Activated CD8-positive, alpha-beta memory T cell treated with anti-CD3 and anti-CD28 coated beads, Interleukin-2, amount 10 ng/mL, durations not matched to agents 7 days and 5 days (primary cell): ENCODE data around the gene SOD3. TPM values are rescaled to one million over a fixed set of nuclear protein-coding genes. Genes with fewer than 3 reads are reported as not detected.

ENCODE experiments used
- ATAC-seq: fragments of 150-1000 bp; cut with Tn5 transposase; one replicate; pipeline ENCODE4 v1.10.0; 2021; ENCODE audit warnings: moderate library complexity
- CTCF ChIA-PET: fragments of 350-600 bp; sonication (Branson Sonifier 250); formaldehyde crosslinking; loops from one replicate; lab custom pipeline; 2021; ENCODE audit warnings: antibody characterized with exemption; lab: Charles Lee
- DNase-seq: peaks from one replicate; pipeline ENCODE4 v3.0.0-alpha.2; 2020
- H3K27ac Mint-ChIP-seq: one replicate; pipeline ENCODE4 v1.8.0; 2021; ENCODE audit warnings: mild to moderate bottlenecking, mixed read lengths
- H3K27me3 Mint-ChIP-seq: one replicate; pipeline ENCODE4 v1.8.0; 2021; ENCODE audit warnings: mixed read lengths
- H3K36me3 Mint-ChIP-seq: one replicate; pipeline ENCODE4 v1.8.0; 2021; ENCODE audit warnings: mild to moderate bottlenecking, mixed read lengths
- H3K4me1 Mint-ChIP-seq: one replicate; pipeline ENCODE4 v1.8.0; 2021; ENCODE audit warnings: mixed read lengths
- H3K4me3 Mint-ChIP-seq: one replicate; pipeline ENCODE4 v1.8.0; 2021; ENCODE audit warnings: mild to moderate bottlenecking, moderate library complexity, mixed read lengths
- H3K9me3 Mint-ChIP-seq: one replicate; pipeline ENCODE4 v1.8.0; 2022; ENCODE audit warnings: low read depth, mixed read lengths
- total RNA-seq, 2 experiments: library from RNA; stranded (reverse); gene quantifications; one replicate each; pipeline ENCODE4 v1.2.3, GENCODE V29; 2021

The SOD3 gene
- total RNA-seq, 2 experiments from 2014 or later: not detected

- H3K27me3 Mint-ChIP-seq: peaks cover 5% of the 10 kb centered on the region
- H3K4me1 Mint-ChIP-seq: no peaks in the 10 kb centered on the region
- DNase-seq (no peak), ATAC-seq (no peak)
- H3K9me3 Mint-ChIP-seq: peaks cover 2% of the 10 kb centered on the region
- H3K36me3 Mint-ChIP-seq: no peaks in the 10 kb centered on the region
- no peak overlapping the region for H3K27ac Mint-ChIP-seq
- H3K4me3 Mint-ChIP-seq: no peak overlapping the region
- CTCF ChIA-PET: no interaction called here
These were observed 21.4 kb downstream of the SOD3 start for GRCh38 chr4:24816797-24817196.

DNA sequence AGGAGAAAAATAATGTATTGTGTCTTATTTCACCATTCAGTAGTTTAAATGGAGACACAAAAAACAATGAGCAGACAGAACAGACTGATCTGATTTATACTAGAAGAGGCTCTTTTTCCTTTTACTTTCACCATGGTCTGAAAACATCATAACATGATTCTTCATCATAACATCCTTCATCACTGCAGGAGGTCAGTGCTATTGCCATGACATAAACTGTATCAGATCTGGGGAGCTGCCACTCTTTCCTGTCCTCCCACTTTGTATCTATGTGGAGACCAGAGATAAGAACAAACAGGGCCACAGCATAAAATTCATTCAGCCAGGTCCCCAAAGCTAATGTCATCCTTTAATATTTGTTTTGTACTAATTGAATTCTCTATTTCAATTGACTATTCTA lies 25.2 kb downstream of the SOD3 start:
- ATAC-seq (no peak), DNase-seq (no peak)
- no peaks in the 10 kb centered on the region for H3K9me3 Mint-ChIP-seq
- no peaks in the 10 kb centered on the region for H3K36me3 Mint-ChIP-seq
- H3K27me3 Mint-ChIP-seq: peaks cover 6% of the 10 kb centered on the region
- CTCF ChIA-PET: no interaction called here
- no peak overlapping the region for H3K4me3 Mint-ChIP-seq
- H3K27ac Mint-ChIP-seq: no peak overlapping the region
- H3K4me1 Mint-ChIP-seq: no peaks in the 10 kb centered on the region

DNA sequence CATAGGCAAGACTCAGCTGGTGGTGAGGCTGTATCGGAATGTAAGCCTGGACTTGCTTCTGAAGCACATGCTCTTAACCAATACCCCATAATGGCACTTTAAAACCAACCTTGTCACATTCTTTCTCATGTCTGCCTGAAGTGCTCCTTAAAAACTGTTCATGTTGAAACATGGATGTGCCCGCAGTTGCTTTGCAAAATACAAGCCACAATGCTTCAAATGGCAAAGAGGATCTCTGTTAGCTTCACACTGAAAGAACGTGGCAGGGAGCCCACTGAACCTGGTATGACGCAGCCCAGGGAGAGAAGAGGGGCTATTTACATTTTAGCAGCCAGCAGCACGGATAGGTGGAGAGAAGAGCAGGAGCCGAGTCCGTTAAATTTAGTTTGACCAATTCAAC lies 29.3 kb downstream of the SOD3 start:
- H3K27me3 Mint-ChIP-seq: peaks cover 6% of the 10 kb centered on the region
- CTCF ChIA-PET: no interaction called here
- H3K36me3 Mint-ChIP-seq: no peaks in the 10 kb centered on the region
- no peaks in the 10 kb centered on the region for H3K4me1 Mint-ChIP-seq
- DNase-seq: no peak
- no peaks in the 10 kb centered on the region for H3K9me3 Mint-ChIP-seq
- no peak overlapping the region for H3K27ac Mint-ChIP-seq
- ATAC-seq: no peak
- H3K4me3 Mint-ChIP-seq: no peak overlapping the region

- ATAC-seq (no peak), DNase-seq (no peak)
- Mint-ChIP-seq H3K36me3 (no peaks in the 10 kb centered on the region), H3K4me3 (no peak overlapping the region), H3K27ac (no peak overlapping the region), H3K27me3 (no peaks in the 10 kb centered on the region), H3K4me1 (no peaks in the 10 kb centered on the region), H3K9me3 (no peaks in the 10 kb centered on the region)
- CTCF ChIA-PET: no interaction called here
These were observed 36.3 kb downstream of the SOD3 start for GRCh38 chr4:24831637-24832036.

DNA sequence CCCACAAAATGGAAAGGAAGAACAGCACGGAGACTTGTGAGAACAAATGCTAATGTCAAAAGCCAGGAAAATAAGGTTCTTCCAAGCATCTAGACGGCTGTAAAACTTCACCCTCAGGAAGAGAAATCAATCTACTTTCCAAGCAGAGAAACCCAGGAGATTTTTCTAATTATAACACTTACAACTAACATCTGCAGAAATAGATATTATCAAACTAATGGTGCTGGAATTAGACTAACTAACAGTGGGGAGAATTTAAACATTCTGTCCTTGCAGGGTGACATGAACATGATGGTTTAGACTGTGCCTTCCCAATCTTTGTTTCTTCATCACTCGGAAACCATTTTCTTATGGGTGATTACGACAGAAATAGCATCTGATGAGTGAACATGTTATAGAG lies 40.3 kb downstream of the SOD3 start:
- ATAC-seq (no peak), DNase-seq (no peak)
- Mint-ChIP-seq H3K27me3 (no peaks in the 10 kb centered on the region), H3K4me3 (no peak overlapping the region), H3K36me3 (no peaks in the 10 kb centered on the region), H3K27ac (no peak overlapping the region), H3K9me3 (no peaks in the 10 kb centered on the region), H3K4me1 (no peaks in the 10 kb centered on the region)
- CTCF ChIA-PET: no interaction called here

GRCh38 chr4:24836661-24837242 lies 41.4 kb downstream of the SOD3 start:
- DNase-seq (no peak), ATAC-seq (no peak)
- Mint-ChIP-seq H3K4me3 (no peak overlapping the region), H3K27ac (no peak overlapping the region), H3K9me3 (no peaks in the 10 kb centered on the region), H3K4me1 (no peaks in the 10 kb centered on the region), H3K27me3 (no peaks in the 10 kb centered on the region), H3K36me3 (no peaks in the 10 kb centered on the region)
- CTCF ChIA-PET: no interaction called here

DNA sequence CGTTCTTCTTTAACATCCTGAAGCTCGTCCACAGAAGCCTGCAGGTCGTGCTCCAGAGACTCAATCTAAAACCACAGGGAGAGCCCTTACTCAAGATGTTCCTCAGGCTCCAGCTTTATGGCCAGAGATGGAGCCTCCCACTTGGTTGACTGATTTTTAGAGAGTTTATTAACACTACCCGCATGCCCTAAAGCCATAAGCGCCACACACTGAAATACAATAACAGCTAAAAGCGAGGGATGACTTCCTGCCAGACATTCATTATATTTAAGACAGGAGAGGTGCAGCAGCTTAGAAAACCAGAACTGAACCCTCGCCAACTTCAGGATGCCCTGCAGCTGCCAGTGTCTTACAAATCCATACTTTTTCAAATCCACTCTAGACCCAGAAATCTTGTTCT lies 42.0 kb downstream of the SOD3 start:
- H3K4me3 Mint-ChIP-seq: no peak overlapping the region
- H3K9me3 Mint-ChIP-seq: no peaks in the 10 kb centered on the region
- H3K27me3 Mint-ChIP-seq: no peaks in the 10 kb centered on the region
- ATAC-seq: no peak
- CTCF ChIA-PET: no interaction called here
- H3K27ac Mint-ChIP-seq: no peak overlapping the region
- no peaks in the 10 kb centered on the region for H3K36me3 Mint-ChIP-seq
- no peak for DNase-seq
- H3K4me1 Mint-ChIP-seq: no peaks in the 10 kb centered on the region

GRCh38 chr4:24837781-24838180 lies 42.4 kb downstream of the SOD3 start:
- CTCF ChIA-PET: no interaction called here
- H3K4me1 Mint-ChIP-seq: no peaks in the 10 kb centered on the region
- ATAC-seq (no peak), DNase-seq (no peak)
- H3K27me3 Mint-ChIP-seq: no peaks in the 10 kb centered on the region
- H3K36me3 Mint-ChIP-seq: no peaks in the 10 kb centered on the region
- no peak overlapping the region for H3K27ac Mint-ChIP-seq
- H3K4me3 Mint-ChIP-seq: no peak overlapping the region
- H3K9me3 Mint-ChIP-seq: no peaks in the 10 kb centered on the region

DNA sequence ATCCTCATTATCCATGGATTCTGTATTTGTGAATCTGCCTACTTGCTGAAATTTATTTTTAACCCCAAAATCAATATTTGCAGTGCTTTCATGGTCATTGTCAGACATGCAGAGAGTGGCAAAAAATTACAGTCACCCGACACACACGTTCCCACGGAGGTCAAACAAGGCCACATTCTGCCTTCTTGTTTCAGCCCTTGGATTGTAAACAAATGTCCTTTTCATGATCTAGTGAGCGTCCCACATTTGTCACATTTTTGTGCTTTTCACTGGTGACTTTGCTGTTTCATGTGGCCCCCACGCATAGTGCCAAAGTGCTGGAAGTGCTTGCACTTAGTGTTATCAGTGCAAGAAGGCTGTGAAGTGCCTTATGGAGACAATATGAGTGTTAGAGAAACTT lies 45.0 kb downstream of the SOD3 start:
- H3K9me3 Mint-ChIP-seq: no peaks in the 10 kb centered on the region
- CTCF ChIA-PET: no interaction called here
- no peak for DNase-seq
- no peaks in the 10 kb centered on the region for H3K36me3 Mint-ChIP-seq
- H3K27me3 Mint-ChIP-seq: no peaks in the 10 kb centered on the region
- no peak overlapping the region for H3K4me3 Mint-ChIP-seq
- H3K27ac Mint-ChIP-seq: no peak overlapping the region
- no peaks in the 10 kb centered on the region for H3K4me1 Mint-ChIP-seq
- ATAC-seq: no peak

DNA sequence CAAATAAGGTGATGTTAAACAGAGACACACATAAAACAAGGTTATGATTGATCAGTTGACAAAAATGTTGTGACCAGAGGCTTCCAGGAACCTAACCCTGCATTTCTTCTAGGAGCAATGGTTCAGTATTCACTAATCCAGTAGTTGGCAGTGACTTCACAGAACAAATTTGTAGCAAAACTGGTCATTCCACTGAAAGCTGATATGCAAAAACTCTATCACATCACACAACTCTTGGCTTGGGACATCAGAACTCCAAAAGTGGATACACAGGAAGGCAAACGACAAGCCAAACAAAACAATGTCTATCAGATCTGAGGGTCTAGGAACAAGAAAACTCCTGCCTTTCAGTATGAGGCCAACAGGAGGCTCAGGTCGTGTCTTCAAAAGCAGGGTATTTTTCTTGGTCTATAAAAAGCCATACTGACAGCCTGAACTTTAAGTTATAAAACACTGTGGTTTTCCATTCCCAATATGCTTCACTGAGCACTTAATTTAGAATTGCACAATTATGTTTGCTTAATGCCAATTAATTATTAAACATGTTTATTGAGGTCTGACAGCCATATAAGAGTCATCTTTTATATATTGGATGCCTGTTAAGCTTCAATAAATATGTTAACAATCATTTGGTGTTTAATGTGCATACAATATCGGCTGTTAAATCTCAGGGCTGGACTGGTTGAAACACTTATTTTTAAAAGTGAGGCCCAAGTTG lies 45.6 kb downstream of the SOD3 start:
- Mint-ChIP-seq H3K4me1 (no peaks in the 10 kb centered on the region), H3K36me3 (no peaks in the 10 kb centered on the region), H3K9me3 (no peaks in the 10 kb centered on the region), H3K4me3 (no peak overlapping the region), H3K27ac (no peak overlapping the region), H3K27me3 (no peaks in the 10 kb centered on the region)
- no peak for ATAC-seq
- DNase-seq: no peak
- CTCF ChIA-PET: no interaction called here

DNA sequence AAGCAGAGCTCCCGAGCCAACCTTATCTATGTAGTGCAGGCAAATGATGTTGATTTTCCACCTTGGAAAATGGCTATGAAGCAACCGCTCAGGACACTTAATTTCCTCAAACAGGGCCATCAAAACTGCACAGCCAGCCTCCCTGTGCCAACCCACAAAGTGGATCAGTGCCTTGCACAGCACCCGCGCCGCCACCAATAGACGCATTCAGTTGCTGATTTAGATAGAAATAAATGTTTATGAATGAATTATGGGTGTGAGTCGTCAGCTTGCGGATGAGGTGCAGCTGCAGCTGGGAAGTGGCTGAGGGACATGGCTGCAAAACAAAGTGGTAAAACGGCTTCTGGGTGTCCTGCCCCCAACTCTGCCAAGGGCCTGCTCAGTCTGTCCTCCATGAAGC lies 47.0 kb downstream of the SOD3 start:
- no peaks in the 10 kb centered on the region for H3K9me3 Mint-ChIP-seq
- no peak overlapping the region for H3K27ac Mint-ChIP-seq
- no peaks in the 10 kb centered on the region for H3K27me3 Mint-ChIP-seq
- ATAC-seq: no peak
- H3K36me3 Mint-ChIP-seq: no peaks in the 10 kb centered on the region
- no peaks in the 10 kb centered on the region for H3K4me1 Mint-ChIP-seq
- no peak for DNase-seq
- CTCF ChIA-PET: no interaction called here
- no peak overlapping the region for H3K4me3 Mint-ChIP-seq

DNA sequence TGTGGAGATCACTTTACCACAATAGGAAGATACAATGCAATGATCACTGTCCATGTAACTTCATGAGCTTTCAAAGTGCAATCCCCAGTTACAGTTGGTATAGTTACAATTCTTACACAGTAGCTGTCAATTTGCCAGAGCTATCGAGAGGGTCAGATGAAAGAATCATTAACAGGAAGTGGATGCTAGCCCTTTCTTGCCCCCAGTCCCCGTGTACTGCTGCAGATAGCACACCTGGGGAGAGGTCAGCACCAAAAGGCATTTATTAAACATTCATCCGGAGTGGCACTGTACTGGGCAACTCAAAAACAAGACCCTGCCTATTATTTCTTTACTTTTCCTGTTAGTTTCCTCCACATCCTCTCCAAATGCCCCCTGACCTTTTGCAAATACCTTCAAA lies 47.7 kb downstream of the SOD3 start:
- no peaks in the 10 kb centered on the region for H3K4me1 Mint-ChIP-seq
- no peaks in the 10 kb centered on the region for H3K36me3 Mint-ChIP-seq
- no peaks in the 10 kb centered on the region for H3K9me3 Mint-ChIP-seq
- no peaks in the 10 kb centered on the region for H3K27me3 Mint-ChIP-seq
- ATAC-seq (no peak), DNase-seq (no peak)
- CTCF ChIA-PET: no interaction called here
- H3K4me3 Mint-ChIP-seq: no peak overlapping the region
- no peak overlapping the region for H3K27ac Mint-ChIP-seq

- Mint-ChIP-seq H3K27ac (no peak overlapping the region), H3K9me3 (no peaks in the 10 kb centered on the region), H3K36me3 (no peaks in the 10 kb centered on the region), H3K4me3 (no peak overlapping the region), H3K4me1 (no peaks in the 10 kb centered on the region), H3K27me3 (no peaks in the 10 kb centered on the region)
- ATAC-seq (no peak), DNase-seq (no peak)
- CTCF ChIA-PET: no interaction called here
These were observed 49.8 kb downstream of the SOD3 start for GRCh38 chr4:24845132-24845531.

- Mint-ChIP-seq H3K27ac (no peak overlapping the region), H3K36me3 (no peaks in the 10 kb centered on the region), H3K4me1 (no peaks in the 10 kb centered on the region), H3K27me3 (no peaks in the 10 kb centered on the region), H3K4me3 (no peak overlapping the region), H3K9me3 (no peaks in the 10 kb centered on the region)
- no peak for DNase-seq
- CTCF ChIA-PET: no interaction called here
- ATAC-seq: no peak
These were observed 50.5 kb downstream of the SOD3 start for GRCh38 chr4:24845902-24846301.
